Measurements from ENCODE around the gene SSH2.

- TF ChIP-seq CTCF (IDR thresholded peaks at IDR 0.05 in 4 of 5, conservative IDR thresholded peaks at IDR 0.05 in 1 of 5) (no peak), POLR2A (IDR thresholded peaks at IDR 0.05) (no peak)
Measured at GRCh38 chr17:29757788-29758187, 172.2 kb downstream of the SSH2 start.
